H1 (cell line): ENCODE measurements around the gene SOCS4. TPM values are rescaled to one million over a fixed set of nuclear protein-coding genes. Genes with fewer than 3 reads are reported as not detected.

Experiments used
- POLR2A ChIP-seq, 2 experiments: IDR thresholded peaks; 1 replicate in 1 of 2; 2 replicates in 1 of 2; pipeline ENCODE4 v1.6.1; 2011; ENCODE audit warnings: low read depth in 2 of 2, low read length in 2 of 2, mild to moderate bottlenecking in 2 of 2; ENCODE audit errors: control extremely low read depth in 1 of 2
- SUZ12 ChIP-seq: fragments of 200-600 bp; sonication (generic); IDR thresholded peaks from 2 replicates; pipeline ENCODE4 v1.6.1; 2012; ENCODE audit warnings: mild to moderate bottlenecking, inconsistent platforms, low read length, moderate library complexity, mixed read lengths
- polyA plus RNA-seq, 7 experiments: library from polyadenylated mRNA; depleted of rRNA in 3 of 7; stranded (reverse) in 5 of 7; unstranded in 2 of 7; fragments of >200 nt in 5 of 7; fragments of 200-250 nt in 2 of 7; gene quantifications; 1 replicate in 5 of 7; 2 replicates in 1 of 7; 4 replicates in 1 of 7; pipeline versions ENCODE4 v1.2.1 to v1.2.3, GENCODE V29; 2011 to 2013; ENCODE audit warnings: missing spikeins in 2 of 7, mixed read lengths in 2 of 7
- total RNA-seq: library from RNA; stranded (reverse); fragmentation: NEBNext Ultra II Directional; extraction: Animal tissue kit (Norgen Biotek cat#: 25700); gene quantifications from 2 replicates; pipeline ENCODE4 v1.2.1, GENCODE V29; 2021
- TF ChIP-seq, protein P1 (sequence below): fragments of 300-600 bp; sonication (generic); IDR thresholded peaks from 2 replicates; pipeline ENCODE4 v1.7.1; 2012; ENCODE audit warnings: low read length, moderate library complexity, mild to moderate bottlenecking, inconsistent platforms; ENCODE audit not compliant: insufficient replicate concordance

SOCS4 gene
- total and polyA plus RNA-seq, 2 of the 8 experiments (the other 6 are each of a cell fraction or from before 2014, with no cell fraction given), result 5.5 to 31.5 TPM

DNA sequence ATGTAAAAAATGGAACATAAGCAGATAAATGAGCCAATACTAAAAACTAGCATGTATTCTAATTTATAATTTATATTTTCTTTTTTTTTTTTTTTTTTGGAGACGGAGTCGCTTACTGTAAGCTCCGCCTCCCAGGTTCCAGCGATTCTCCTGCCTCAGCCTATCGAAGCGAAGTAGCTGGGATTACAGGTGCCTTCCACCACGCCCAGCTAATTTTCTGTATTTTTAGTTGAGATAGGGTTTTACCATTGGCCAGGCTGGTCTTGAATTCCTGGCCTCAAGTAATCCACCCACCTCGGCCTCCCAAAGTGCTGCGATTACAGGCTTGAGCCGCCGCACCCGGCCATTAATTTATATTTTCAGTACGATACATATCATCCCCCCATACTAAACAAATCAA, 27.1 kb downstream of the SOCS4 start (continued):
- TF ChIP-seq, protein P1, sequence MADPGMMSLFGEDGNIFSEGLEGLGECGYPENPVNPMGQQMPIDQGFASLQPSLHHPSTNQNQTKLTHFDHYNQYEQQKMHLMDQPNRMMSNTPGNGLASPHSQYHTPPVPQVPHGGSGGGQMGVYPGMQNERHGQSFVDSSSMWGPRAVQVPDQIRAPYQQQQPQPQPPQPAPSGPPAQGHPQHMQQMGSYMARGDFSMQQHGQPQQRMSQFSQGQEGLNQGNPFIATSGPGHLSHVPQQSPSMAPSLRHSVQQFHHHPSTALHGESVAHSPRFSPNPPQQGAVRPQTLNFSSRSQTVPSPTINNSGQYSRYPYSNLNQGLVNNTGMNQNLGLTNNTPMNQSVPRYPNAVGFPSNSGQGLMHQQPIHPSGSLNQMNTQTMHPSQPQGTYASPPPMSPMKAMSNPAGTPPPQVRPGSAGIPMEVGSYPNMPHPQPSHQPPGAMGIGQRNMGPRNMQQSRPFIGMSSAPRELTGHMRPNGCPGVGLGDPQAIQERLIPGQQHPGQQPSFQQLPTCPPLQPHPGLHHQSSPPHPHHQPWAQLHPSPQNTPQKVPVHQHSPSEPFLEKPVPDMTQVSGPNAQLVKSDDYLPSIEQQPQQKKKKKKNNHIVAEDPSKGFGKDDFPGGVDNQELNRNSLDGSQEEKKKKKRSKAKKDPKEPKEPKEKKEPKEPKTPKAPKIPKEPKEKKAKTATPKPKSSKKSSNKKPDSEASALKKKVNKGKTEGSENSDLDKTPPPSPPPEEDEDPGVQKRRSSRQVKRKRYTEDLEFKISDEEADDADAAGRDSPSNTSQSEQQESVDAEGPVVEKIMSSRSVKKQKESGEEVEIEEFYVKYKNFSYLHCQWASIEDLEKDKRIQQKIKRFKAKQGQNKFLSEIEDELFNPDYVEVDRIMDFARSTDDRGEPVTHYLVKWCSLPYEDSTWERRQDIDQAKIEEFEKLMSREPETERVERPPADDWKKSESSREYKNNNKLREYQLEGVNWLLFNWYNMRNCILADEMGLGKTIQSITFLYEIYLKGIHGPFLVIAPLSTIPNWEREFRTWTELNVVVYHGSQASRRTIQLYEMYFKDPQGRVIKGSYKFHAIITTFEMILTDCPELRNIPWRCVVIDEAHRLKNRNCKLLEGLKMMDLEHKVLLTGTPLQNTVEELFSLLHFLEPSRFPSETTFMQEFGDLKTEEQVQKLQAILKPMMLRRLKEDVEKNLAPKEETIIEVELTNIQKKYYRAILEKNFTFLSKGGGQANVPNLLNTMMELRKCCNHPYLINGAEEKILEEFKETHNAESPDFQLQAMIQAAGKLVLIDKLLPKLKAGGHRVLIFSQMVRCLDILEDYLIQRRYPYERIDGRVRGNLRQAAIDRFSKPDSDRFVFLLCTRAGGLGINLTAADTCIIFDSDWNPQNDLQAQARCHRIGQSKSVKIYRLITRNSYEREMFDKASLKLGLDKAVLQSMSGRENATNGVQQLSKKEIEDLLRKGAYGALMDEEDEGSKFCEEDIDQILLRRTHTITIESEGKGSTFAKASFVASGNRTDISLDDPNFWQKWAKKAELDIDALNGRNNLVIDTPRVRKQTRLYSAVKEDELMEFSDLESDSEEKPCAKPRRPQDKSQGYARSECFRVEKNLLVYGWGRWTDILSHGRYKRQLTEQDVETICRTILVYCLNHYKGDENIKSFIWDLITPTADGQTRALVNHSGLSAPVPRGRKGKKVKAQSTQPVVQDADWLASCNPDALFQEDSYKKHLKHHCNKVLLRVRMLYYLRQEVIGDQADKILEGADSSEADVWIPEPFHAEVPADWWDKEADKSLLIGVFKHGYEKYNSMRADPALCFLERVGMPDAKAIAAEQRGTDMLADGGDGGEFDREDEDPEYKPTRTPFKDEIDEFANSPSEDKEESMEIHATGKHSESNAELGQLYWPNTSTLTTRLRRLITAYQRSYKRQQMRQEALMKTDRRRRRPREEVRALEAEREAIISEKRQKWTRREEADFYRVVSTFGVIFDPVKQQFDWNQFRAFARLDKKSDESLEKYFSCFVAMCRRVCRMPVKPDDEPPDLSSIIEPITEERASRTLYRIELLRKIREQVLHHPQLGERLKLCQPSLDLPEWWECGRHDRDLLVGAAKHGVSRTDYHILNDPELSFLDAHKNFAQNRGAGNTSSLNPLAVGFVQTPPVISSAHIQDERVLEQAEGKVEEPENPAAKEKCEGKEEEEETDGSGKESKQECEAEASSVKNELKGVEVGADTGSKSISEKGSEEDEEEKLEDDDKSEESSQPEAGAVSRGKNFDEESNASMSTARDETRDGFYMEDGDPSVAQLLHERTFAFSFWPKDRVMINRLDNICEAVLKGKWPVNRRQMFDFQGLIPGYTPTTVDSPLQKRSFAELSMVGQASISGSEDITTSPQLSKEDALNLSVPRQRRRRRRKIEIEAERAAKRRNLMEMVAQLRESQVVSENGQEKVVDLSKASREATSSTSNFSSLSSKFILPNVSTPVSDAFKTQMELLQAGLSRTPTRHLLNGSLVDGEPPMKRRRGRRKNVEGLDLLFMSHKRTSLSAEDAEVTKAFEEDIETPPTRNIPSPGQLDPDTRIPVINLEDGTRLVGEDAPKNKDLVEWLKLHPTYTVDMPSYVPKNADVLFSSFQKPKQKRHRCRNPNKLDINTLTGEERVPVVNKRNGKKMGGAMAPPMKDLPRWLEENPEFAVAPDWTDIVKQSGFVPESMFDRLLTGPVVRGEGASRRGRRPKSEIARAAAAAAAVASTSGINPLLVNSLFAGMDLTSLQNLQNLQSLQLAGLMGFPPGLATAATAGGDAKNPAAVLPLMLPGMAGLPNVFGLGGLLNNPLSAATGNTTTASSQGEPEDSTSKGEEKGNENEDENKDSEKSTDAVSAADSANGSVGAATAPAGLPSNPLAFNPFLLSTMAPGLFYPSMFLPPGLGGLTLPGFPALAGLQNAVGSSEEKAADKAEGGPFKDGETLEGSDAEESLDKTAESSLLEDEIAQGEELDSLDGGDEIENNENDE, result no peak
- TF ChIP-seq POLR2A (IDR thresholded peaks at IDR 0.05; ENCODE audit: control extremely low read depth in 1 of 2, low read depth in 2 of 2, low read length in 2 of 2), result 0 out of 3 replicates have a peak, but pooled peaks of 1 of the 2 experiments have one; percentile 20
- no peak for TF ChIP-seq SUZ12
